GM08714 (cell line): ENCODE data around the gene KIF1A.

Experiments
- H3K4me3 ChIP-seq: fragments of 200-500 bp; sonication (Bioruptor generic); 2 replicates; pipeline ENCODE4 v1.5.1; 2014; ENCODE audit warnings: mild to moderate bottlenecking, low read length, inconsistent platforms
- ZNF274 ChIP-seq: IDR thresholded peaks from 2 replicates; pipeline ENCODE4 v1.6.1; 2012; ENCODE audit warnings: mild to moderate bottlenecking, low read depth, low read length

The KIF1A gene

DNA sequence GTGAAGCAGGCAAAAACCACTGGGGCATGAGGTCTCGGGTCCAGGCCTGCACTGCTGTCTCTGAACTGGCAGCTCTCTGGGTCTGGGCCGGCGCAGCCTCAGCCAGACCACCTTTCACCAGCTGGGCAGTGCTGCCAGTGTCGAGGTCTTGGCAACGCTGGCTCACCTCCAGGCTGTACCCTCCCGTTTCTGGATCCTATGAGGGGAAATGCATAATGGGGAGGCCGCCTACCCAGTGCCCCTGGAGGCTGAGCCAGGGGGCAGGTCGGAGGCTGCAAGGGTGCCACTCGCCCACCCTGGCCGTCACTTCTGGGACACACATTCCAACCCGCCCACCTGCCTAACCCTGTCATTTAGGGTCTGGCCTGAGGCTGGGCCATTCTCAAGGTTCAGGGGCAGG, 24.6 kb downstream of the KIF1A start:
- TF ChIP-seq ZNF274 = no peak
- no peak overlapping the region for H3K4me3 ChIP-seq

DNA sequence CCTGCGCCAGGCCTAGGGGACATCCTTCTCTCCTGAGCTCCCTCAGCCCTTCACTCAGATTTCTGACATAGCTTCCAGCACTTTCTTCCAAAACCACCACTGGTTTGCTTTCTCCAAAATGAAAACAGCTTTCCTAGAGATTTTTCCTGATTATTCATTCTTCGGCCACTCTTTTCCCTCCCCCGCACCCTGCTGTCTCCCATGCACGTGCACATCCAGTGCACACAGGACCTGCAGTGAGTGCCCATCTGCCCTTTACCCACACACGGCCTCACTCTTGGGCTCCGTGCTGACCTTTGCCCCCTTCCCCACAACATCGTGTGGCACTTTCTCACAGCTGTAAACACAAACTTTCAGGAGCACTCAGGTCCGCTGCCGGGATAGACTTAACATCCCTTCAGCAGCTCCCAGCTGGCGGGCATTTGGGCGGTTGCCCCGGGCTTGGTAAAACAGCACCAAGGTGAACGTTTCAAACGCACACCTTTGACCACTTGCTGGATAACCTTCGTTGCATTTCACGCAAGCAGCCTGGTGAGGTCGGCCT, 25.8 kb downstream of the KIF1A start:
- H3K4me3 ChIP-seq = no peak overlapping the region
- no peak for TF ChIP-seq ZNF274

DNA sequence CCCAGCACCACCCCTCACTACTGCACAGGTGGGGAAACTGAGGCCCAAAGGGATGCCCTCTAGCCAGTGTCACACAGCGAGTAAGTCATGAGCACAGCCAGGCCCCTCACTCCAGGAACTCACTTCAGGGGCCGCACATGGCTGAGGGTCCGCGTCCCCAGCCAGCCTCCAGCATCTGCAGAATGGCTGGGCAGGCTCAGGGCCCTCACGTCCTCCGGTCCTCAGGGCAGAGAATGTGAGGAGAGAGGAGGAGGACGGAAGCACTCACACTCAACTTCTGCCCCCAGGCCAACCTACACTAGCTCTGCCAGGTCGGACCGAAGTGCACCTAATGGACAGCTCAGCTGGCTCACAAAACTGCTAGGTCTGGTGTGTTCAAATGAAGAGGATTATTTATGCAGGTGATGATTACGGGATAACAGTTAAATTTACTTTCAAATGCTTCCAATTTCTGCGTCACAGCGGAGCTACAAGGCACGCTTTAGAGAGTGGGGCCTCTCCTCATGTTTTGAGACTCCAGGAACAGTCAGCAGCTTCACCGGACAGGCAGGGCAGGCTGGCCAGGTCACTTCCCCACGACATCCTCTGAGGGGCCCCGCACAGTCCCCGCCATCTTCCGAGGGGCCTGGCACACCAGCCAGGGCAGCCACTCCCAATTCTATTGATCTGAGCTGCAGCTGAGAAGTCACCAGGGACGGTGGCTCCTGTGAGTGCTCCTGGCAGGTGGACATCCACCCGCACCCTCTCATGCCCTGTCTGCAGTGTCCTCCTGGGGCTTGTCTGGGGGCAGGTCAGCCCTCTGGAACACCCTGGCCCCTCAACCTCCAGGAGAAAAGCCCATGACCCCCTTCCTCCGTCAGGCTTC, 26.5 kb downstream of the KIF1A start:
- H3K4me3 ChIP-seq = no peak overlapping the region
- no peak for TF ChIP-seq ZNF274

DNA sequence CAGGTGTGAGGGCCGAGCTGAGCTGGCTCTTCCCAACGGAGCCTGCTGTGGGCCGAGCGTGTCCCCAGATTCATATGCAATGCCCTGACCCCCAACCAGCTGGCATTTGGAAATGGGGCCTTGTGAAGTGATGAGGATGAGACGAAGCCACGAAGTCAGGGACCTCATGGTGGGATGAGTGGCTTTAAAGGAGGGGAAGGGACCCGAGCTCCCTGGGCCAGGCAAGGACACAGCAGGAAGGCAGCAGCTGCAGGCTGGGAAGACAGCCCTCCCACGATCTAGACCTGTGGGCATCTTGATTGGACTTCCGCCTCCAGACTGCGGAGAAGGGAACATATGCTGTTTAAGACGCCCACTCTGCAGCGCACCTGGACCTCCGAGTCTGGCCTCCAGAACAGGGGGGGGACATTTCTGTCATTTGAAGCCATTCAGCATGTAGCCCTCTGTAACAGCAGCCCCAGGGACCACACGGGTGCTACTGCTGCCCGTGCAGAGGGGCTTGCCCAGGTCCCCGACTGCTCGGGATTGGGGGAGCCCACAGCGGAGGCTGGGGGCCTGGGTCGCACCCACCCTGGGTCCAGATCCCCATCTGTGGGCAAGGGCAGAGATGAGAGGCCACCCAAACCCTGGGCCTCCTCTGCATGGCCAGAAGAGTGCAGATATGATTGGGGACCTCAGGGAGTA, 27.2 kb downstream of the KIF1A start:
- no peak overlapping the region for H3K4me3 ChIP-seq
- TF ChIP-seq ZNF274 = no peak

- no peak for TF ChIP-seq ZNF274
- no peak overlapping the region for H3K4me3 ChIP-seq
These were observed 28.0 kb downstream of the KIF1A start for GRCh38 chr2:240791821-240792628.

- H3K4me3 ChIP-seq = no peak overlapping the region
- no peak for TF ChIP-seq ZNF274
These were observed 28.7 kb downstream of the KIF1A start for GRCh38 chr2:240791221-240791800.

- no peak overlapping the region for H3K4me3 ChIP-seq
- TF ChIP-seq ZNF274 = no peak
These were observed 29.4 kb downstream of the KIF1A start for GRCh38 chr2:240790370-240791220.

GRCh38 chr2:240789501-240790369, 30.3 kb downstream of the KIF1A start:
- no peak for TF ChIP-seq ZNF274
- no peak overlapping the region for H3K4me3 ChIP-seq

DNA sequence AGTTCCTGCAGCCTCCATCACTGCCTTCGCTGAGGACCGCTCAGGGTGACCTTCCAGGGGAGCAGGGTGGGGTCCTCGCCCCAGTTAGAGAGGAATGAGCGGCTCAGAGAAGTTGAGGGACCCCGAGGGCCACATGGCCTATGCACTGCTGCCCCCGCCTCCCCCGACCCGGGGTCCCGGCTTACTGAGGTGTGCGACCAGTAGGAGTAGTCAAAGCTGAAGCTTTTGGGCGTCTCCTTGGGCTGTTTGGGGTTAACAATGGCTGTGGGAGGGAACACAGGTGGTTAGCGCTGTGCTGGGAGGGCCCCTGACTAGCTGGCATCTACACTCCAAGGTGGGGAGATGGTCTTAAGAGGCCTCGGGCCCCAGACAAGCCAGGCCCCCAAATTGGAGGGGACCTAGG, 31.0 kb downstream of the KIF1A start:
- H3K4me3 ChIP-seq = no peak overlapping the region
- TF ChIP-seq ZNF274 = no peak

DNA sequence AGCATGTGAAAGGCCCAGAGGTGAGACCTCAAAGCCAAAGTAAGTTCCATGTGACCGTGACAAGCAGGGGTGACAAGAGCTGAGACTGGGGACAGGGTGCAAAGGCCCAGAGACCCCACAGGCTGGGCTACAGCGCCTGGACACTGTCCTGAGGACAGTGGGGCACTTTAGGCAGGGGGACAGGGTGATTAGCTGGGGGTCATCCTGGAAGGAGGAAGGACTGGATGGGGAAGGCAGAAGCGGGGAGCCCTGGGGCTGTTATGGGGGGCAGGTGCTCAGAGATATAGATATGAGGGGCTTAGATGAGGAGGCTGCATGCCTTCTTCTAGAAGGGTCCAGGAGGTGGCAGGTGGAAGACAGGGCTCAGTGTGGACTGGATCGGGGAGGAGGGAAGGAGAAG, 31.5 kb downstream of the KIF1A start:
- no peak overlapping the region for H3K4me3 ChIP-seq
- TF ChIP-seq ZNF274 = no peak

GRCh38 chr2:240787521-240788472, 32.2 kb downstream of the KIF1A start:
- TF ChIP-seq ZNF274 = no peak
- no peak overlapping the region for H3K4me3 ChIP-seq
